ENCODE data around the gene TTC33. TPM values are rescaled to one million over a fixed set of nuclear protein-coding genes. Genes with fewer than 3 reads are reported as not detected.

The TTC33 gene
- total and polyA plus RNA-seq, 7 donors, result 11.0 to 38.5 (median 25.3) TPM

- ATAC-seq, result no peak
- H3K27ac ChIP-seq, result no peak overlapping the region
- no peaks in the 10 kb centered on the region for H3K27me3 ChIP-seq (ENCODE audit: insufficient read depth in 3 of 3, low read length in 2 of 3)
- DNase-seq, result no peak
- no peaks in the 10 kb centered on the region for H3K9me3 ChIP-seq
- no peak overlapping the region for H3K4me3 ChIP-seq
- H3K4me1 ChIP-seq, result no peaks in the 10 kb centered on the region
- TF ChIP-seq CTCF (IDR thresholded peaks at IDR 0.05), result no peak
- intact Hi-C loops (cut with DNase I), result no loop called here
- WGBS, 3 donors, result 30 to 45% (median 31%) methylated on average over 8 of the region's 8 CpGs
- no peaks in the 10 kb centered on the region for H3K36me3 ChIP-seq (ENCODE audit: insufficient read depth in 1 of 2, low read depth in 1 of 2)
Observed at GRCh38 chr5:40477856-40478546, 277.8 kb downstream of the TTC33 start.

DNA sequence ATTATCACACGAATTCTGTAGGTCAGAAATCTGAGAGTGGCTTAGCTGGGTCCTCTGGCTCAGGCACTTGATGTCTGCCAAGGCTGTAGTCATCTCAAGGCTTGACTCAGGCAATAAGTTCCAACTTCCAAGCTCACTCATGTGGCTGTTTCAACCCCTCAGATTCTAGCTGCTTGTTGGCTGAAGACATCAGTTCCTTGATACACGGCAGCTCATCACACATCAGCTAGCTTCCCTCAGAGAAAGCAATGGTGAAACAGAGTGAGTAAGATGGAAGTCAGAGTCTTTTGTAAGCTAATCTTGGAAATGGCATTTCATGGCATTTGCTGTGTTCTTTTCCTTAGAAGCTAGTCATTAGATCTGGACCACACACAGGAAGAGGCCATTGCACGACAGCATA lies 280.2 kb downstream of the TTC33 start:
- Histone ChIP-seq H3K36me3 (ENCODE audit: insufficient read depth in 1 of 2, low read depth in 1 of 2) (no peaks in the 10 kb centered on the region), H3K4me3 (no peak overlapping the region), H3K4me1 (no peaks in the 10 kb centered on the region), H3K9me3 (no peaks in the 10 kb centered on the region), H3K27ac (no peak overlapping the region), H3K27me3 (ENCODE audit: insufficient read depth in 3 of 3, low read length in 2 of 3) (no peaks in the 10 kb centered on the region)
- no peak for TF ChIP-seq CTCF (IDR thresholded peaks at IDR 0.05)
- 68 to 78% (median 75%) methylated on average over 3 of the region's 3 CpGs for WGBS, 3 donors
- ATAC-seq (no peak), DNase-seq (no peak)
- intact Hi-C loops (cut with DNase I), result no loop called here

GRCh38 chr5:40474250-40474649 lies 281.5 kb downstream of the TTC33 start:
- intact Hi-C loops (cut with DNase I), result no loop called here
- no peak overlapping the region for H3K27ac ChIP-seq
- no peaks in the 10 kb centered on the region for H3K36me3 ChIP-seq (ENCODE audit: insufficient read depth in 1 of 2, low read depth in 1 of 2)
- no peaks in the 10 kb centered on the region for H3K4me1 ChIP-seq
- no peak for DNase-seq
- 98 to 100% (median 100%) methylated on average over 2 of the region's 2 CpGs for WGBS, 3 donors
- no peak for ATAC-seq
- no peak overlapping the region for H3K4me3 ChIP-seq
- H3K27me3 ChIP-seq (ENCODE audit: insufficient read depth in 3 of 3, low read length in 2 of 3), result no peaks in the 10 kb centered on the region
- no peak for TF ChIP-seq CTCF (IDR thresholded peaks at IDR 0.05)
- no peaks in the 10 kb centered on the region for H3K9me3 ChIP-seq

DNA sequence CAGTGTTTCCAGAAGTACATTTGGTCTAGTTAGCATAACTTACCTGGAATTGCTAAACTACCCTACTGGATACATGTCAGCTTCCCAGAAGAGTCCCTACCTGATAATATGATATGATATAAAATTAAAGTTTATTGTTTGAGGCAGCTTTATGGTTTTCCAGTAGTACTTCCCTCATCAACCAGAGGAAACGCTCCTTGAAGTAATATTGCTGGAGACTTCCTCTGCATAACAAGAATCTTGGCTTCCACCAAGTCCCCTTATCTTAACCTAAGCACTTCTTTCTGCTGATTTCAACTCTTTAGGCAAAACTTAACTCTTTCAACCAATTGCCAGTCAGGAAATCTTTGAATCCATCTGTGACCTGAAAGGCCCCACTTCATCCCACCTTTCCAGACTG lies 290.3 kb downstream of the TTC33 start:
- intact Hi-C loops (cut with DNase I), result no loop called here
- Histone ChIP-seq H3K4me3 (no peak overlapping the region), H3K36me3 (ENCODE audit: insufficient read depth in 1 of 2, low read depth in 1 of 2) (no peaks in the 10 kb centered on the region), H3K9me3 (no peaks in the 10 kb centered on the region), H3K27ac (no peak overlapping the region), H3K27me3 (ENCODE audit: insufficient read depth in 3 of 3, low read length in 2 of 3) (no peaks in the 10 kb centered on the region), H3K4me1 (no peaks in the 10 kb centered on the region)
- TF ChIP-seq CTCF (IDR thresholded peaks at IDR 0.05), result no peak
- DNase-seq, result no peak
- WGBS, 3 donors, result 59 to 66% (median 65%) methylated on average over 1 of the region's 1 CpG
- ATAC-seq, result no peak

DNA sequence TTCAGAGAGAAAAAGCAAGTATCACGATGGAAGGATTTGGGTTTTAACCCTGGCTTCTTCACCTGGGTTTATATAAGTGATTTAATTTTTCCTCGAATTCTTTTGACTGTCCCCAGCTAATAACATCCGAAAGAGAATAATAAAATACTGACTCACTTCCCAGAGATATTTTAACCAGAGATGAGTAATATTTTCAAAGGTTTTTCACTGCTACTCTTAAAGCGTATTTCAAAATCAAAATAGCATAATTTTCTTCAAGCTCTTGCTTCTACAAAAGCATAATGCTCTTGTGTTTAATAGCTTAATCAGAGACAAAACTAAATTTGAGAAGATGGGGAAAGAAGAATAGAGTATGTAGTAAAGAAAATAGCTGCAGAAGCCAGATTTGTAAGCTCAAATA lies 291.2 kb downstream of the TTC33 start:
- Histone ChIP-seq H3K27ac (no peak overlapping the region), H3K9me3 (no peaks in the 10 kb centered on the region), H3K27me3 (ENCODE audit: insufficient read depth in 3 of 3, low read length in 2 of 3) (no peaks in the 10 kb centered on the region), H3K36me3 (ENCODE audit: insufficient read depth in 1 of 2, low read depth in 1 of 2) (no peaks in the 10 kb centered on the region), H3K4me3 (no peak overlapping the region), H3K4me1 (no peaks in the 10 kb centered on the region)
- intact Hi-C loops (cut with DNase I), result no loop called here
- 71 to 82% (median 77%) methylated on average over 4 of the region's 4 CpGs for WGBS, 3 donors
- TF ChIP-seq CTCF (IDR thresholded peaks at IDR 0.05), result no peak
- no peak for ATAC-seq
- no peak for DNase-seq

Measured in psoas muscle (tissue), 8 donors.